ENCODE data around the gene DNAH17. TPM values are rescaled to one million over a fixed set of nuclear protein-coding genes. Genes with fewer than 3 reads are reported as not detected.

Gene DNAH17
- total and polyA plus RNA-seq, 2 of the 13 experiments (the other 11 are each of a cell fraction or from before 2014, with no cell fraction given): 0.86 to 1.6 TPM

- no peak for TF ChIP-seq ZNF318 (CRISPR knock-in tag; IDR thresholded peaks at IDR 0.05)
- TF ChIP-seq ISX (CRISPR knock-in tag; conservative IDR thresholded peaks at IDR 0.05): no peak
- no peak for TF ChIP-seq ZBTB40 (IDR thresholded peaks at IDR 0.05)
- peak; percentile 77; the same call in 1 of the 2 replicates for TF ChIP-seq ZBTB40 (CRISPR knock-in tag; IDR thresholded peaks at IDR 0.05)
- peak; percentile 99 for TF ChIP-seq ZNF770 (CRISPR knock-in tag; IDR thresholded peaks at IDR 0.05)
- peak; percentile 65; the same call in 1 of the 2 replicates for TF ChIP-seq KMT2B (CRISPR knock-in tag; IDR thresholded peaks at IDR 0.05)
- TF ChIP-seq ZFP82 (CRISPR knock-in tag; IDR thresholded peaks at IDR 0.05; ENCODE audit: borderline replicate concordance): no peak
- no peak for TF ChIP-seq ZNF577 (CRISPR knock-in tag; IDR thresholded peaks at IDR 0.05; ENCODE audit: borderline replicate concordance, low read depth)
- no peak for TF ChIP-seq ZNF75D (CRISPR knock-in tag; IDR thresholded peaks at IDR 0.05; ENCODE audit: borderline replicate concordance)
These were observed 24.5 kb upstream of the DNAH17 start (continued) for GRCh38 chr17:78601577-78602190.

All from HepG2 (cell line).